ENCODE measurements around the gene PPP1R3A. TPM values are rescaled to one million over a fixed set of nuclear protein-coding genes. Genes with fewer than 3 reads are reported as not detected.

PPP1R3A gene
- total and polyA plus RNA-seq, 2 of the 4 experiments (the other 2 are of a cell fraction): not detected

DNA sequence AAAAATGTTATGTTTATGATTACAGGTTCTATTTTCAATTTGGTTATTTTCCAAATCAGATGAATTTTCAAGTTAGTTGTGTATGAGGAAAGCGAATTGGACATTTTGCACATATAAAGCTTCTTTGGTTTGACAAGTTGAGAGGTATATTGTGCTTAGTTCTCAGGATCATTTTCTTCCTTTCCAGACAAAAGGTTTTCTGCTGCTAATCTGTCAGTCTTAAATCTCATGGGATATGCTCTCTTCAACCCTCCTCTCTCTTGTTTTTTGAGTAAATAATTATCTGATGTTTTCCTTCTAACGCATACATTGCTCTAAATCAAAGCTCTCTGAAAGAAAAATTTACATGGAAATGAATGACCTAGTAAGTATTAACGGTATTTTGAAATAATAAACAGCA, 77.9 kb downstream of the PPP1R3A start:
- TF ChIP-seq CHD1 (IDR thresholded peaks at IDR 0.05; ENCODE audit: low read depth, low read length) (no peak), RCOR1 (IDR thresholded peaks at IDR 0.05; ENCODE audit: insufficient replicate concordance, low read length) (no peak), BHLHE40 (IDR thresholded peaks at IDR 0.05; ENCODE audit: low read depth, low read length) (no peak), MAZ (IDR thresholded peaks at IDR 0.05; ENCODE audit: borderline replicate concordance, low read depth, low read length) (no peak), MXI1 (IDR thresholded peaks at IDR 0.05; ENCODE audit: borderline replicate concordance, low read depth, low read length) (no peak), FOS (IDR thresholded peaks at IDR 0.05; ENCODE audit: low read depth, low read length) (no peak), RFX5 (IDR thresholded peaks at IDR 0.05; ENCODE audit: low read depth, low read length) (no peak), POLR2A (IDR thresholded peaks at IDR 0.05; ENCODE audit: low read depth, low read length) (no peak), CEBPB (IDR thresholded peaks at IDR 0.05; ENCODE audit: low read depth, low read length) (no peak), RAD21 (IDR thresholded peaks at IDR 0.05; ENCODE audit: low read length) (no peak), NFE2L2 (IDR thresholded peaks at IDR 0.05; ENCODE audit: low read depth, low read length) (no peak), SMC3 (IDR thresholded peaks at IDR 0.05; ENCODE audit: low read depth, low read length) (no peak), MAFK (IDR thresholded peaks at IDR 0.05; ENCODE audit: low read depth, low read length) (no peak)
- TF ChIP-seq, protein P1, sequence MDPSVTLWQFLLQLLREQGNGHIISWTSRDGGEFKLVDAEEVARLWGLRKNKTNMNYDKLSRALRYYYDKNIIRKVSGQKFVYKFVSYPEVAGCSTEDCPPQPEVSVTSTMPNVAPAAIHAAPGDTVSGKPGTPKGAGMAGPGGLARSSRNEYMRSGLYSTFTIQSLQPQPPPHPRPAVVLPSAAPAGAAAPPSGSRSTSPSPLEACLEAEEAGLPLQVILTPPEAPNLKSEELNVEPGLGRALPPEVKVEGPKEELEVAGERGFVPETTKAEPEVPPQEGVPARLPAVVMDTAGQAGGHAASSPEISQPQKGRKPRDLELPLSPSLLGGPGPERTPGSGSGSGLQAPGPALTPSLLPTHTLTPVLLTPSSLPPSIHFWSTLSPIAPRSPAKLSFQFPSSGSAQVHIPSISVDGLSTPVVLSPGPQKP (IDR thresholded peaks at IDR 0.05; ENCODE audit: borderline replicate concordance, low read depth, low read length): no peak
- TF ChIP-seq, protein P2, sequence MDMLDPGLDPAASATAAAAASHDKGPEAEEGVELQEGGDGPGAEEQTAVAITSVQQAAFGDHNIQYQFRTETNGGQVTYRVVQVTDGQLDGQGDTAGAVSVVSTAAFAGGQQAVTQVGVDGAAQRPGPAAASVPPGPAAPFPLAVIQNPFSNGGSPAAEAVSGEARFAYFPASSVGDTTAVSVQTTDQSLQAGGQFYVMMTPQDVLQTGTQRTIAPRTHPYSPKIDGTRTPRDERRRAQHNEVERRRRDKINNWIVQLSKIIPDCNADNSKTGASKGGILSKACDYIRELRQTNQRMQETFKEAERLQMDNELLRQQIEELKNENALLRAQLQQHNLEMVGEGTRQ (IDR thresholded peaks at IDR 0.05; ENCODE audit: low read depth, low read length): no peak
- TF ChIP-seq, protein P3, sequence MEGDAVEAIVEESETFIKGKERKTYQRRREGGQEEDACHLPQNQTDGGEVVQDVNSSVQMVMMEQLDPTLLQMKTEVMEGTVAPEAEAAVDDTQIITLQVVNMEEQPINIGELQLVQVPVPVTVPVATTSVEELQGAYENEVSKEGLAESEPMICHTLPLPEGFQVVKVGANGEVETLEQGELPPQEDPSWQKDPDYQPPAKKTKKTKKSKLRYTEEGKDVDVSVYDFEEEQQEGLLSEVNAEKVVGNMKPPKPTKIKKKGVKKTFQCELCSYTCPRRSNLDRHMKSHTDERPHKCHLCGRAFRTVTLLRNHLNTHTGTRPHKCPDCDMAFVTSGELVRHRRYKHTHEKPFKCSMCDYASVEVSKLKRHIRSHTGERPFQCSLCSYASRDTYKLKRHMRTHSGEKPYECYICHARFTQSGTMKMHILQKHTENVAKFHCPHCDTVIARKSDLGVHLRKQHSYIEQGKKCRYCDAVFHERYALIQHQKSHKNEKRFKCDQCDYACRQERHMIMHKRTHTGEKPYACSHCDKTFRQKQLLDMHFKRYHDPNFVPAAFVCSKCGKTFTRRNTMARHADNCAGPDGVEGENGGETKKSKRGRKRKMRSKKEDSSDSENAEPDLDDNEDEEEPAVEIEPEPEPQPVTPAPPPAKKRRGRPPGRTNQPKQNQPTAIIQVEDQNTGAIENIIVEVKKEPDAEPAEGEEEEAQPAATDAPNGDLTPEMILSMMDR (conservative IDR thresholded peaks at IDR 0.05; ENCODE audit: low read depth, low read length): no peak
- H3K9me1 ChIP-seq (ENCODE audit: insufficient read depth, low read length): no peaks in the 10 kb centered on the region
- H3K56ac ChIP-seq (ENCODE audit: extremely low read depth, insufficient read depth, low read length): no peak overlapping the region
- no peak overlapping the region for H3K23ac ChIP-seq (ENCODE audit: low read depth, low read length)
- H2AK5ac ChIP-seq (ENCODE audit: low read depth, low read length): no peak overlapping the region
- H3K14ac ChIP-seq (replicated peaks; ENCODE audit: low read depth, low read length): no peak overlapping the region
- no peak overlapping the region for H2AK9ac ChIP-seq (replicated peaks; ENCODE audit: low read depth, low read length, poor library complexity)
- H4K5ac ChIP-seq (ENCODE audit: low read depth, low read length): no peak overlapping the region
- dilution Hi-C loops (cut with HindIII; ENCODE audit: low sequenced_read_pairs, unreplicated experiment) (no loop called here), in situ Hi-C loops (cut with MboI; ENCODE audit: low sequenced_read_pairs) (no loop called here), intact Hi-C loops (cut with micrococcal nuclease) (no loop called here)
- H3K18ac ChIP-seq (ENCODE audit: low read depth, low read length): no peak overlapping the region
- CTCF ChIA-PET: no interaction called here
- no CpG with 5 or more reads among the region's 3 CpGs for WGBS, 2 experiments (ENCODE audit: extremely low coverage in 2 of 2, insufficient read length in 1 of 2)
- H3K27me3 ChIP-seq (ENCODE audit: control insufficient read depth, insufficient read depth, low read length): no peaks in the 10 kb centered on the region
- no peak for ATAC-seq (ENCODE audit: low read depth)
- H2BK5ac ChIP-seq (ENCODE audit: low read depth, low read length, poor library complexity, severe bottlenecking): no peak overlapping the region
- no peaks in the 10 kb centered on the region for H3K4me1 ChIP-seq (ENCODE audit: control insufficient read depth, insufficient read depth, low read length)
- DNase-seq: no peak
- no peaks in the 10 kb centered on the region for H3K36me3 ChIP-seq (ENCODE audit: control insufficient read depth, insufficient read depth, low read length)
- no peak overlapping the region for H3K4me3 ChIP-seq (ENCODE audit: insufficient read depth, low read depth, low read length)
- H2BK120ac ChIP-seq (ENCODE audit: low read depth, low read length): no peak overlapping the region
- H3K79me1 ChIP-seq (ENCODE audit: low read depth in 1 of 2, low read length in 2 of 2): no peaks in the 10 kb centered on the region
- H3K4me2 ChIP-seq (ENCODE audit: low read depth, low read length): no peak overlapping the region
- H2BK20ac ChIP-seq (ENCODE audit: low read depth, low read length): no peak overlapping the region
- no peak overlapping the region for H4K8ac ChIP-seq (ENCODE audit: low read depth in 2 of 2, low read length in 2 of 2)
- H4K20me1 ChIP-seq (ENCODE audit: insufficient read depth, low read length): no peaks in the 10 kb centered on the region
- H3K9ac ChIP-seq (ENCODE audit: low read depth, low read length): no peak overlapping the region
- H4K91ac ChIP-seq (ENCODE audit: insufficient read depth, low read depth, low read length): no peak overlapping the region
- H2AFZ ChIP-seq (replicated peaks; ENCODE audit: low read length, poor library complexity): no peak overlapping the region
- POLR2A ChIA-PET (ENCODE audit: unreplicated experiment): no interaction called here
- H3K4ac ChIP-seq (ENCODE audit: low read depth, low read length): no peak overlapping the region
- H3K27ac ChIP-seq (ENCODE audit: insufficient read depth, low read length): no peak overlapping the region
- H3K9me3 ChIP-seq (ENCODE audit: control insufficient read depth, insufficient read depth, low read length): no peaks in the 10 kb centered on the region
- no TSS peak for BruUV-seq (replicated peaks)
- H2BK15ac ChIP-seq (ENCODE audit: low read depth, low read length): no peak overlapping the region

Data from IMR-90 (cell line).